HG03378 (cell line): Measurements from ENCODE around the gene MYO5A.

Experiments
- ATAC-seq: cut with Tn5 transposase; IDR thresholded peaks from one replicate; pipeline ENCODE4 v1.9.1; 2021; ENCODE audit warnings: mild to moderate bottlenecking, moderate library complexity; ENCODE audit not compliant: unreplicated experiment

The MYO5A gene

DNA sequence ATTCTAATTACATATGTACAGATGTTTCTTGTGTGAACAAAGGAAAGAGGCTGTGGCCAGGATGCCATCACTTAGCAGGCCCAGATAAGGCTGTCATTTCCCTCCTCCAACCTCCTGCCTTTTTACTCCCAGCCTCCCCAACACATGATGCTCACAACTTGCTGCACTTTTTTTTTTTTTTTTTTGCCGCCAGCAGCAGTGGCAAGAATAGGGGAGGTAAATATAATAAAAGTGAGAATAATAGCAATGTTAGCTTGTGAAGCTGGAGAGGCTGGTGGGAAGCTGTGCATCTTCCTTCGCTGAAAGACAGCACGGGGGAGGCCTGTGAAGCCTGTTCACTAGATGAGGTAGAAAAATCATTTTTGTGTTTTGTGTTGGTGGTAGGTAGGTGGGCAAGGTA is 190.6 kb downstream of the MYO5A start:
- no peak for ATAC-seq

DNA sequence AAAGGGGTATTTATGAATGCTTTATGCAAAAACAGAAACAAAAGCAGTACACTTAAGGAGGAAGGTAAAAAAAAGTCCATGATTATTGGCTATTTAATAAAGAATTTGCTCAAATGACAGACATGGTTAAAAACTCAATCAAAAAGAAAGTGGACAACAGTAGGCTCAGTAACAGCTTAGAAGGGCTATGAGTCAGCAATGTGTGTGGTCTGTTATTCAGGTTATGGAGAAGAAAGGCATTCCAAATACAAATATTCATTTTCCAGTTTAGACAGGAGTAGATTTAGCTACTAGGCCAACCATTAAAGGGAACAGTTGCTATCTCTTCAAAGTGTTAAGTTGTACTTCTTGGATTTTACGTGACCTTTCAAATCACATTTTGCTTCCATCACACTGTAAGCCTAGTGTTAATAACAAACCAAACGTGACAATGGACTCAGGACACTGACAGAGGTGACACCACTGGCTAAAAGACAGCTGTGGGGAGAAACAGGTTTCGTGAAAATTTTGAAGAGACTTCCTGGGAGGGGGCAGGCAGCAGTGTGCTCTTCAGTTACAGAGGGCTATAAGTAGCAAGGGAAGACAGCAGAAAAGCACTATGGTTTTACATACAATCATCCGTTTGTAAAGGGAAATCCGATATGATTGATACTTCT is 191.4 kb downstream of the MYO5A start:
- no peak for ATAC-seq

DNA sequence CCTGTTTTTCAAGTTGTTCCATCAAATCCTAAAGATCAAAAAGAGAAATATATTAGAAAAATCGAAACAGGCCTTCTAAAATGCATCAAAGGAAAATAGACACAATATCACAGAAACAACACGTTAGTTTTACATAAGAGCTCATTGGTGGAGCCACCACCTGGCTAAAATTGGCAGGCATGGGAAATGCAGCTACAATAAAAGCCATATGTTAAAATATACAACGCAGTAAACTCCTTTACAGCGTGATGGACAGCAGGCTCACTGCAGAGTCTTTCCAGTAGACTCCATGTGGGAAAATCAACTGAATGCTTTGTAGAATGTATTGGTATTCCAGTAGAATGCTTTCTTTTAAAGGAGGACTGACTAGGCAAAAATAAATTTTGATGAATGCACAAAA is 192.2 kb downstream of the MYO5A start:
- no peak for ATAC-seq

DNA sequence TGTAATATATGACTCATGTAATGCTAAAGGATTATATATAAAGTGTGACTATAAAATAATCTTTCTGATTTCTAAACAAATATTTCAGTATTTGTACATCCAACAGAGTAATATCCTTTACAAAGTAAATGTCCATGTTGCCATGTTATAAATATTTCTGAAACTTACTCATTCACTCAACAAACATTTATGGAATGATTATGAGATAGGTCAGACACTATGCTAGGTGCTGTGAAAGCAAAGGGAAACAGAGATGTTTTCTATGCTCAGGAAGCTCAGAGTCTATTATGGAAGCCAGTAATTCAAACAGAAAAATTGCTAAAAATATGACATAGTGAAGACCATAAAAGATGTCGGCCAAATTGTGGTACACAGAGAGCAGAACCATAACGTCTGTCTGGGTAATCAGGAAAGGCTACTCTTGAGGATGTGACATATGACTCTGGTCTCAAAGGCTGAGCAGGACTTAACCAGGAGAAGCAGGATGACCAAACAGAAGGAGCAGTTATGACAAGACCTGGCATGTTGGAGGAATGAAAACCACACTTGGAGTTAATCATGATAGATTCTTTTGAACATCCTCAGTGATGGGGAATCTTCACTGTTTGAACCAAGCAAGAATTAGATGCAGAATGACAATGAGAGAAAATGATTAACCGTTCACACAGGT is 194.1 kb downstream of the MYO5A start:
- no peak for ATAC-seq

DNA sequence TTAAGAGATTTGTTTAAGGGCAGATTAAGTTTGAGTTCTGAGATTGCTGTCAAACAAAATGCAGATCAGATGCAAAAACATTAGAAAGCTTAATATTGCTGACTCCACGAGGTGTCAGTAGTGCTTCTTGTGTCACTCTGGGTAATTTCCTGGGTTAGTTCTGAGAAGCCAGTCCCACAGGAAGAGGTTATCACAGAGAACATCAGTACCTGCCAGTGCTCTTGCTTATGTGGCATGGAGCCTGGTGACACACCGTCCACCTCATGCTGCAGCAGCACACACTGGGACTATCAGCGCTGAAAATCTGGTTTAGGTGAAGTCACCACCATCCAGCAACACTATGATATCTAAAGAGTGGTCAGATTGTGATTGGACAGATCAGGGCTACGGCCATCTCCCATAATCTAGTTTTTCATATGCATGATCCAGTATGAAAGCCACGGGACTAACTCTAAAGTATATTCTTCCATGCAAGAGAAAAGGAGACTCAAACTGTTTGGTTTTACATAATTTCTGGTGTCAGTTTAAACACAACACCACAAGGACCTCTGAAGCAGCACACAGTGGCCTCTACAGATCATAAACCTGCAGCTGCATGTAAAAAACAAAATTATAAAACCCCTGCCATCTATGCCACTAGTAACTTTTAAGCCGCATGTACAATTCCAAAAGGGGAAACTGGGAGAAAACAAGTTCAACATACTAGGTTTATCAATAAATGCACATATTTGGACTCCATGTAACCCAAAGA is 197.0 kb downstream of the MYO5A start:
- ATAC-seq, result peak; percentile 88

DNA sequence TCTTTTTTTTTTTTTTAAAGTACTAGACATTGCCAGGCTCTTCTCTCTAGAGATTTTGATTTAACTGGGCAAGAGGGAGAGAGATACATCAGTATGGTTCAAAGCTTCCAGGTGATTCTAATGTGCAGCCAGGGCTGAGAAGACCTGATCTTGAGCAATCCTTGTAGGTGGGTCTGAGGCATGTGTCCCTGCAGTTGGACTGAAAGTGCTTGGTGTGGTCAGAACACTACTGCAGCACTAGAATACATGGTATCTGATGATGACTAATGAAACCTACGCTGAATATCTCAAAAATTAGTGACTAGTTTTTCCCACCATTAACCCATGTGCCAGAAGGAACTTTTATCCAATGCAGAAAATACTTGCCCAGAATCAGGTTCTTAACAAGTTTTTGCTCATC is 198.7 kb downstream of the MYO5A start:
- ATAC-seq, result no peak

DNA sequence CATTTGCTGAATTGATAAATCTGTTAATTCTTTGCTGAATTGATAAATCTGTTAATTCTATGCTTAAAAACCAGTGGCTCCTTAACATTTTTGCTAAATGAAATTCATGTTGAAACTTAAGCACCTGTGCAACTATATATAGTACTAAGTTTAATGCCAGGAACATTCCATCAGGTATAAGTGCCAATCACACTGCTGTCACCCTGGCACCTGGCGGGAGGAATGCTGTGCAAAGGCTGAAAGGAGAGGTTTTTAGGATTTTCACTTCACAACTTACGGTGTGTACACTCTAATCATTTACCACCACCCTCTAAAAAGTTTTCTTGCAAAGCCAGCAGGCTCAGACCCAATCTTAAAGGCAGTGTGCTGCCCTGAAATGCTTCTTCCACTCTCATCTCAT is 199.5 kb downstream of the MYO5A start:
- ATAC-seq, result no peak

DNA sequence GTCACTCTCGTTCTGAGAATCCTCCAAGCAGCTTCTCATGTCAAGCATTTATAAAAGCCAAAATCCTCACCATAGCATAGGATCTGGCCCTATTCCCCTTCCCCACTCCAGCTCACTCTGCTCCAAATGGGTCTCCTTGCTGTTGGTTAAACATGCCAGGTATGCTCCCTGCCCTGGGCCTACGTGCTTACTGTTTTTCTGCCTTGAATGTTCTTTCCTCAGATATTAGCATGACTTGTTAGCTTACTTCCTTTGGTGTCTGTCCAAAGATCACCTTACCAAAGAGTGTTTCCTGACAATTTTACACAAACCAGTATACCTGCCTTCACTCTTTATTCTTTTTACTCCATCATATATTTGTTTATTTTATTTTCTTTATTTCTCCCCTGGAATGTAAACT is 200.0 kb downstream of the MYO5A start:
- no peak for ATAC-seq

DNA sequence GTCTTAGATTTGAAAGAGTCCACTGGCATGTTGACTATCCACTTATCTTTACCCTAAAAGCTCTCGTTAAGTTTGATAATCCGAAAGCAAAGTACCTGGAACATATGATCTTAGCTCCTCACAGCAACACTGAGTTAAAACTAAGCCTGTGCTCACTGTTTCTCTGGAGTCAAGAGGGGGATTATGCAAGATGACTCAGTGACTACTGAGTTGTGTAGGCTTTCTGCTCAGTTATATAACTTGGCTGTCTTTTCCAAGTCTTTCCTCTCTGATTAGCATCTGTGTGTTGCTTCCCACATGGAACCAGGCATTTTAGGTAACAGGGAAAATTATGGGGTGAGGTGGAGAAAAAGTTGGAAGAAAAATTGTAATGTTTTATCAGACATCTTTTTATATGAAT is 201.9 kb downstream of the MYO5A start:
- no peak for ATAC-seq

DNA sequence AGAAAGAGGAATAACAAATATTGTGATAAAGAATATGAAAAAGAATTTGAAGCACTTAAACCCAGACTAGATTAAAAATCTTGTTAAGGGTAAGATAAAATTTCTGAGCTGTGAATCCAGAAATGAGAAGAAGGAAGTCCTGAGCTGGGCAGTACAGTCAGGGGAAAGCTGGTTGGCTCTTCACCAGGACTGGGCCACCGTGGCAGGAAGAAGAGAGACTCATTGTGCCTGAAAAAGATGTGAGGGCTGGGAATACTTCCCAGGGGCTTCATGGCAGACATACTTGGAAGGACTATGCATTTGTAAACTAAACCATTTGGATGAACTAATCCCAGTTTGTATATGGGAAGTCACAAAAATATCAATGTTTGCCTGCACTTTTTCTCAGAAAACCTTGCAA is 204.6 kb downstream of the MYO5A start:
- no peak for ATAC-seq

DNA sequence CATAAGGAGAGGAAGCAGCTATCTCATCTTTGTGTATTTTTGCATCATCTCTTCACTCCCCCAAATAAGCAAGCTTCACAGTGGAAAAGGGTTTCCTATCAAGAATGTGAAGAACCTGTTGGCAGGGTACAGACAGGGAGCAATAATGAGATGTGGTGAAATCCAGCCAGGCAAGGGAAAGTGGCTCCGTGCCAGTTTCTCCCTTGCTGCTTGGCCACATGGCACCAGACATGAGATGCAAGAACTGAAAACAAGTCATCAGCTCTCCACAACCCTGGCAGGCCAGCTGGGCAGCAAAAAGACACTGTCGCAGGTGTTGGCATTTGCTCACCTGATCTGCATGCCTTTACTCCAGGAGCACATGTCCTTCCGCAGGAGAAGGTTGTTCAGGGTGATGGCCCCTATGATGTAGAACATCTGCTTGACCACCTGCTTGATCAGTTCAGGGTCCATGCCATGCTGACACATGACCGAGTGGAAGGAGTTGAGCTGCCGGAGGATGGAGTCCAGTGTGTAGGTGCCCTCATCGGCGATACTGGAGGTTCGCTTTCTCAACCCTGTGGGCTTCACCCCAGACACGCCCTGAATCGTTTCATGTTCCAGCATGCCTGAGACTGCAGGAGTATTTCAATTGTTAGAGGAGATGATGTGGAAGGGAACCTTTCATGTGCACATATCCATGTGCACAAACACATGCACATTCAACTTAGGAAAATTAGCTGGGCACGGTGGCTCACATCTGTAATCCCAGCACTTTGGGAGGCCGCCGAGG is 209.8 kb downstream of the MYO5A start:
- no peak for ATAC-seq

DNA sequence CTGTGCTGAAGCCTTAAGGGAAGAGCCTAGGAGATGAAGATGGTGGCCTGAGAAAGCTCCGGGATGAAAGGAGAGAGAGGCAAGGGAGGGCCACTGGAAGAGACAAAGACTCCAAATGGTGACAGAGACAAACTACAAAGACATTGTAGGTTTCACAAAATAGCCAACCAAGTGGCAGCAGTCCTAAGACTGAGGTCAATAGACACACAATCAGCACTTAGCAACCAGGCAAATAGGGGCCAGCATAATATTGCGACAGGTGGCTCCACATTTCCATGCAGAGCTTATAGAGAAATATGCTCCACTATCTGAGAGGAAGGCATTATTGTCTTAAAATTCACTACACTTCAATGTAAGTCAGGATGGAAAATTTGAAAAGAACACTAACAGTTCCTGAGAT is 211.0 kb downstream of the MYO5A start:
- no peak for ATAC-seq

DNA sequence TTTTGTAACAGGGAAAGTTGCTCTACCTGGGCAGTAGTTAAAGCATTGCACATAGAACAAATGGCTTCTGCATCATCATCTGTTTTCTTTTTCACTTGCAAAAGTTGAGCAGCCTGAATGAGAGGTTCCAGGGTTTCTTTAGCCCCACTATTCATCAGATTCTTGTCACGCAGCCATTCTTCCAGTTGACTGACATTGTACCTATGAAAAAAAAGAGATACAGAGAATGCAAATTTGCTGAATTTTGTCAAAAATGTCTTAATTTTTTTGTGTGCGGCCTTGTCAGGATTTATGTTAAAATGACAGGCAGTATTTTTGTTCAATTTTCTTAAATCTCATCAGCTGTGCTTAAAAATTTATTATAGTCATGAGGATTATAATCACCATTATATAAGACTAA is 211.7 kb downstream of the MYO5A start:
- ATAC-seq, result no peak

DNA sequence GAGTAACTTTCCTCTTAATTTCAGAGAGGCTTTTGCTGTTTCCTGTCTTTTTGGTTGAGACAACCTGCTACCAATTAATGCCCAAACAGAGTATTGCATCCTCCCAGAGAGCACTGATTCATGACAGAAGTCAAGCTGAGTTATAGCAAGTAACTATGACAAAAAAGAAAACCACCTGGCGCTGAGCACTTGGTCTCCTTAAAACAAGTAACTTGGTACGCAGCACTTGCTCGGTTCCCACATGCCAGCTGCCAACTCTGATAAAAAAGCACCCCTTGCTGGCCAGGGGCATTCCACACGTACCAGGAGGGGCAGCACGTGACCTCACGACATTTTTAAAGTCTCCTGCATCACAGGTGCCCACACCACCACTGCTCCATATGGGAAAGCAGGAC is 219.5 kb downstream of the MYO5A start:
- ATAC-seq, result peak; percentile 70

DNA sequence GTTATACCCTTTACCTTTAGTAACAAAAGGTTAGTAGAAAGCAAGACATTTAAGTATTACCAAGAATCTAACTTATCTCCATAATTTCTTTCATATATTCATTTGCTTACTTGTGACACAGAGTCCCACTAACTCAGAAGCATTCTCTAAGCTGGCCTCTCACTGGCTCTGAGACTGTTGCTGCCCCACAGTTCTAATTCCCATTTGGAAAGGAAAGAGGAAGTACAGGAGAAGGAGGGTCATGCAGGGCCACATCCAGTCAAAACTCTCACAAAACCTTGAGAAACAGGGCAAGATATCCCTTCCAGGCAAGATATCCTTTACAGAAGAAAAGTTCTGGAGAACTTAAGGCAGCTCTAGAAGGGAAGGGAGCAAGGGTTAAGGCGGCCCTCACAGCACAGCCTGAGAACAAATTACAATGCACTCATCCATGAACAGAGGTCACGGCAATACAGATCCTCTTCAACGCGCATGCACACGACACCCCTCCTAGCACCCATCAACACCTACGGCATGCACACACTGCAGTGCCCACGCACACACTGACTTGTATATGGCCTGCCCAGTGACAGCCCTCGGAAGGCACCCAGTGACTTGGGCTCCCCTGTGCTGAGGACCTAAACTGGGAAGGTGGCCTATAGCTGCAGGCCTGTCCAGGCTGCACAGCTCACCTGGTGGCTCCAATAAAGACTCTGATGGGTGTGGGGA is 220.1 kb downstream of the MYO5A start:
- ATAC-seq, result peak; percentile 61

DNA sequence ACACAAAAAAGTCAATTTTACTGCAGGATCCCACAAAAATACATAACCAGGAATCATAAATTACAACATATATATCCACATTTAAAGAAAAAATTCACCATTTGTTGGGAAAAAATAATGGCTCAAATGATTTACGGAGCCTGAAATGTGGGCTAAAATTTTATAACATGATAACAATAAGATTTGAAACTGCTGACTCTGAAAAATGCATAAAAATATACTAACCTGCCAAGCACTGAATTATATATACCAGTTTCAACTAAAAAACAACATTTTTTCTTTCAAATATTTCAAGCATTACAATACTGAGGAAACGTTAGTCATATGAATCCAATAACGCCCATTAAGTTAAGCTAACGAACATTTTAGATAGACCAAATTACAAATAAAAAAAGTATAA is 220.8 kb downstream of the MYO5A start:
- ATAC-seq, result no peak

DNA sequence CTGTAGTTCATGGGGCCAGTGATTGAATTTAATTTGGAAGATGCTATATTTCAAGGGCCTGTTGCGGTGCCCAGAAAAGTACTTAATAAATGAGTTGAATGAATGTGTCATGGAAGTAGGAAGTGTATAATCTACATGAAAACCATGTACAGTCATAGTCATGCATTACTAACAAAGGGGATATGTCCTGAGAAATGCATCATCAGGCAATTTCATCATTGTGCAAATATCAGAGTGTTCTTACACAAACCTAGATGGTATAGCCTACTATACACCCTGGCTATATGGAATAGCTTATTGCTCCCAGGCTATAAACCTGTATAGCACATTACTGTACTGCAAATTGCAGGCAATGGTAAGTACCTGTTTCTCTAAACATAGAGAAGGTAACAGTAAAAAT is 222.4 kb downstream of the MYO5A start:
- ATAC-seq, result no peak

DNA sequence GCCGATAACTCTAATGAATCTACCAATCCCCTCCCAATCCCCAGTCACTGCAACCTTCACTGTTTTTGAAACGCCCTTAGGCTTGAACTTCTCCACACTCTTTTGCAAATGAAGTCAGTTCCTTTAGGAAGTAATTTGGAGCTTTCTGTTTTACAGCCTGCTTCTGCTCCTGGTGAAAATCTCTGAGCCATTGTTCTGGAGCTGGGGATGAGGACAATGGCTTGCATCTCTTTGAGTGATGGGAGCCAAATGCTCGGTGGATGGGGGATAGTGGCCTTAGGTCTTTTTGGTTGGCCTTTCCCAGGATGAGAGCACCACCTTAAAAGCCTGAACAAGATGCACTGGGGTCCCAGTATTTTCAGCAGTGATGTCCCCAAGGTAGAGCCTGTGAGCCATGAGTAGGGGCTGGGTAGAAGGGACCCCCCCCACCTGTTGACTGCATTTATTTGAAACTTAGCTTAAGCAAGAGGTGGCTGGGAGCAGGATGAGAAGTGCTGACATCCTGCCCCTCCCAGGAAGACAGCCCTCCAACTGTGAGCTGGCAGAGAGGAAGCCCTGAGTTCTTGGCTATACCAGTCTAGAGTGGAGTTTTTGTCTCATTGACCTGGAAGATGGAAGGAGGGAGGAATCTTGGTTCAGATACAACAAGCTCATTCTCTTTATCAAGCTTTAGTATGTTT is 225.4 kb downstream of the MYO5A start:
- no peak for ATAC-seq

DNA sequence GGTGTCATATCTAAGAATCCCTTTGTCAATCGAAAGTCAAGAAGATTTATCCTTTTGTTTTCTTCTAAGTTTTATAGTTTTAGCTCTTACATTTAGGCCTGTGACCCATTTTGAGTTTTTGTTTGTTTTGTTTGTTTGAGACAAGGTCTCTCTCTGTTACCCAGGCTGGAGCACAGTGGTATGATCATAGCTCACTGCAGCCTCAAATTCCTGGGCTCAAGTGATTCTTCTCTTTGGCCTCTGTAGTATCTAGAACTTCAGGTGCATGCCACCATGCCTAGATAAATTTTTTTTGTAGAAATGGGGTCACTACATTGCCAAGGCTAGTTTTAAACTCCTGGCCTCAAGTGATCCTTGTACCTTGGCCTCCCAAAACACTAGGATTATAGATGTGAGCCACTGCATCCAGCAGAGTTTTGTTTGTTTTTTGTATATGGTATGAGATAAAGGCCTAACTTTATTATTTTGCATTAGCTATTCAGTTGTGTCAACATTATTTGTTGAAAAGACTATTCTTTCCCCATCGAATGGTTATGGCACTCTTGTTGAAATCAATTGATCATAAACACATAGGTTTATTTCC is 227.3 kb downstream of the MYO5A start:
- no peak for ATAC-seq

DNA sequence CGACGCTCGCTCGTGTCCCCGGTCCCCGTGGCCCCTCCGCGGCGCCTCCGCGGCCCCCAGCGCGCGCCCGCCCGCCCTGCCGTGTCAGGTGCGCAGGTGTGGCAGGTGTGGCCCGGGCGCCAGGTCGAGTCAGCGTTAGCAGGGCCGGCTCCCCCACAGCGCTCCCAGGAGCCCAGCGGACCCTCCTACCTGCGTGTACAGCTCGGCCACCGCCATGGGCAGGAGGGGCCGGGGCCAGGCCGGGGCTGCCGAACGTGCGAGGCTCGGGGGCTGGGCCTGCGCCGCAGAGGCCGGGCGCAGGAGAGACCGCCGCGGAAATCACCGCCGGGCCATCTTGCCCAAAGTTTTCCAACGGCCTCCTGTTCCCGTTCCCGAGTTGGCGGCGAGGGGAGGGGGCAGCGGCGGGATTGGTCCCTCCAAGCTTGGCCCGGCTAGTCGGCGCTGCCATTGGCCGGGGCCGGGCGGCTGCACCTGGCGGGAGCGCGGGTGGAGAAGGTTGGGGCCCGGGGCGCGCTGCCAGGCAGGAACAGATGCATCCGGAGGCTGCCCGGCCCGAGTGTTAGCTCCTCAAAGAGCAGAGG is 233.2 kb downstream of the MYO5A start, which contains the start of gene MYO5C:
MYO5C (minus strand) TSS at position 384 of the 581 bp plus-strand sequence; CDS start at position 216, 168 bp downstream.
- no peak for ATAC-seq
